K562 (cell line): ENCODE results near the gene HBQ1. TPM values are rescaled to one million over a fixed set of nuclear protein-coding genes. Genes with fewer than 3 reads are reported as not detected.

ENCODE experiments used
- ATAC-seq: fragments of 200-7000 bp; cut with Tn5 transposase; 3 replicates; pipeline ENCODE4 v1.9.1; 2020; ENCODE audit warnings: moderate library complexity
- BruUV-seq: library from RNA; stranded (reverse); fragments of 400-500 nt; replicated peaks from 2 replicates; lab custom pipeline; 2021; lab: Mats Ljungman, UMichigan
- CTCF ChIA-PET: fragments of 300-600 bp; formaldehyde crosslinking; extraction: SDS; loops from one replicate; lab custom pipeline; 2021; ENCODE audit warnings: low intra/inter-chr PET ratio; lab: Yijun Ruan, JAX
- POLR2A ChIA-PET: fragments of 300-600, 350-650 bp; sonication (Branson Sonifier 250); formaldehyde crosslinking; extraction: SDS; loops from one replicate; lab custom pipeline; 2021; ENCODE audit warnings: antibody characterized with exemption, inconsistent platforms; lab: Yijun Ruan, JAX
- DNase-seq, 4 experiments: peaks; one replicate each; pipeline versions ENCODE4 v3.0.0 to v3.0.0-alpha.2; 2011 to 2018; ENCODE audit warnings: low spot score in 3 of 4, mixed read lengths in 3 of 4; ENCODE audit errors: extremely low read depth in 1 of 4
- FAIRE-seq: peaks from 2 replicates; lab custom pipeline; 2011; peaks lifted over from hg19 to GRCh38; lab: Jason Lieb, UNC
- H2AFZ ChIP-seq: 2 replicates; pipeline ENCODE4 v1.6.0; 2011; ENCODE audit warnings: low read depth, low read length, control low read depth, inconsistent platforms
- H3K27ac ChIP-seq: fragments of 200-600 bp; 3 replicates; pipeline ENCODE4 v1.8.0; 2011; ENCODE audit warnings: low read depth, mild to moderate bottlenecking, control low read depth, inconsistent platforms, low read length, moderate library complexity, mixed read lengths; ENCODE audit errors: extremely low read depth
- H3K27me3 ChIP-seq, 2 experiments: fragments of 300-600 bp in 1 of 2; 2 replicates in 1 of 2; 3 replicates in 1 of 2; pipeline versions ENCODE4 v1.6.0 to v1.8.0; 2011; ENCODE audit warnings: inconsistent platforms in 2 of 2, low read length in 2 of 2, mild to moderate bottlenecking in 1 of 2, mixed read lengths in 1 of 2, moderate library complexity in 1 of 2; ENCODE audit not compliant: control insufficient read depth in 2 of 2, insufficient read depth in 2 of 2
- H3K36me3 ChIP-seq: fragments of 300-600 bp; 3 replicates; pipeline ENCODE4 v1.8.0; 2011; ENCODE audit warnings: mild to moderate bottlenecking, low read length, inconsistent platforms; ENCODE audit not compliant: control insufficient read depth, insufficient read depth
- H3K4me1 ChIP-seq, 2 experiments: fragments of 200-600 bp in 1 of 2; replicated peaks in 1 of 2; 2 replicates in 1 of 2; 3 replicates in 1 of 2; pipeline versions ENCODE4 v1.5.1 to v1.8.0; 2011; ENCODE audit warnings: inconsistent platforms in 2 of 2, low read length in 2 of 2, mild to moderate bottlenecking in 1 of 2, mixed read lengths in 1 of 2, moderate library complexity in 1 of 2; ENCODE audit not compliant: control insufficient read depth in 2 of 2, insufficient read depth in 2 of 2
- H3K4me2 ChIP-seq: 2 replicates; pipeline ENCODE4 v1.6.1; 2011; ENCODE audit warnings: low read length, control low read depth, inconsistent platforms, mixed read lengths; ENCODE audit not compliant: insufficient read depth
- H3K4me3 ChIP-seq: fragments of 200-600 bp; sonication (generic), shearing (Covaris generic); 2 replicates; pipeline ENCODE4 v1.5.1; 2016; ENCODE audit warnings: control low read depth, inconsistent platforms
- H3K79me2 ChIP-seq: fragments of 200-600 bp; 3 replicates; pipeline ENCODE4 v1.8.0; 2011; ENCODE audit warnings: low read length, inconsistent platforms; ENCODE audit not compliant: control insufficient read depth, insufficient read depth
- H3K9ac ChIP-seq, 2 experiments: 2 replicates each; pipeline versions ENCODE4 v1.6.0 to v1.6.1; 2011; ENCODE audit warnings: low read depth in 2 of 2, low read length in 2 of 2, control low read depth in 1 of 2, inconsistent platforms in 1 of 2, mild to moderate bottlenecking in 1 of 2, mixed read lengths in 1 of 2; ENCODE audit not compliant: insufficient read depth in 1 of 2
- H3K9me1 ChIP-seq: one replicate; pipeline ENCODE4 v1.6.0; 2011; ENCODE audit warnings: inconsistent platforms, mild to moderate bottlenecking, low read length, moderate library complexity; ENCODE audit not compliant: control insufficient read depth, insufficient read depth
- H3K9me3 ChIP-seq: replicated peaks from 2 replicates; pipeline ENCODE4 v1.5.1; 2011; ENCODE audit warnings: low read depth, low read length, inconsistent platforms; ENCODE audit not compliant: control insufficient read depth, insufficient read depth
- H4K20me1 ChIP-seq: replicated peaks from 2 replicates; pipeline ENCODE4 v1.6.1; 2011; ENCODE audit warnings: low read length, inconsistent platforms, mixed read lengths; ENCODE audit not compliant: control insufficient read depth, insufficient read depth
- NFIC ChIP-seq: fragments of 450-650 bp; IDR thresholded peaks from 2 replicates; pipeline ENCODE4 v1.6.1; 2017; ENCODE audit warnings: mild to moderate bottlenecking, inconsistent platforms
- ZBTB40 ChIP-seq, 2 experiments: fragments of 450-650 bp in 1 of 2; sonication (generic) in 1 of 2; formaldehyde crosslinking in 1 of 2; IDR thresholded peaks; 2 replicates each; pipeline versions ENCODE4 v1.7.1 to v1.9.0; 2016 to 2022; ENCODE audit warnings: inconsistent platforms in 1 of 2, mild to moderate bottlenecking in 1 of 2, missing genetic modification reagents in 1 of 2
- ZNF41 ChIP-seq: fragments of 250-450 bp; sonication (Bioruptor Pico); conservative IDR thresholded peaks from 2 replicates; pipeline ENCODE4 v1.4.0; 2020; ENCODE audit warnings: mild to moderate bottlenecking
- WGBS: fragments of 100-300 bp; shearing (Covaris generic); methylation state at CpG from one replicate; pipeline ENCODE4 v1.1.6; 2016; ENCODE audit warnings: low coverage, mixed read lengths; ENCODE audit not compliant: insufficient coverage; ENCODE audit errors: missing lambda C conversion rate; 5-methylcytosine and 5-hydroxymethylcytosine counted together
- in situ Hi-C: fragments of 300-500 bp; cut with MboI; formaldehyde crosslinking; loops from 4 replicates; pipeline ENCODE4 v1.15.0; 2018; ENCODE audit warnings: inconsistent platforms, mixed read lengths
- intact Hi-C: fragments of 100-400 bp; cut with micrococcal nuclease; formaldehyde crosslinking; loops from 2 replicates; pipeline ENCODE4 v1.14.2; 2022
- polyA plus RNA-seq, 8 experiments: library from polyadenylated mRNA; depleted of rRNA in 4 of 8; stranded (reverse) in 5 of 8; unstranded in 3 of 8; fragments of >200 nt; fragmentation: Nextera tagmentation in 2 of 8; fragmentation: Illumina TruSeq in 1 of 8; extraction: Ambion mirVana in 2 of 8; extraction: Trizol in 1 of 8; gene quantifications; 2 replicates each; pipeline versions ENCODE4 v1.2.1 to v1.2.3, GENCODE V29; 2011 to 2014; ENCODE audit warnings: inconsistent platforms in 1 of 8, missing spikeins in 1 of 8
- total RNA-seq, 7 experiments: library from RNA; depleted of rRNA in 6 of 7; stranded (reverse); fragments of >200 nt in 6 of 7; fragmentation: Illumina TruSeq in 2 of 7; extraction: Trizol in 2 of 7; gene quantifications; 2 replicates each; pipeline versions ENCODE4 v1.2.1 to v1.2.3, GENCODE V29; 2011 to 2021; ENCODE audit warnings: low replicate concordance in 1 of 7
- TF ChIP-seq, protein P1 (sequence below): fragments of 250-450 bp; sonication (Bioruptor Pico); IDR thresholded peaks from 2 replicates; pipeline ENCODE4 v1.9.0; 2021; ENCODE audit warnings: mild to moderate bottlenecking, inconsistent platforms
- TF ChIP-seq, protein P2 (sequence below): fragments of 450-650 bp; IDR thresholded peaks from 2 replicates; pipeline ENCODE4 v1.6.1; 2016; ENCODE audit warnings: missing biosample characterization, missing genetic modification characterization

Gene HBQ1
- total and polyA plus RNA-seq, 9 of the 15 experiments (the other 6 are each of a cell fraction or from before 2014, with no cell fraction given), result 2.3 to 190 (median 19.8) TPM

DNA sequence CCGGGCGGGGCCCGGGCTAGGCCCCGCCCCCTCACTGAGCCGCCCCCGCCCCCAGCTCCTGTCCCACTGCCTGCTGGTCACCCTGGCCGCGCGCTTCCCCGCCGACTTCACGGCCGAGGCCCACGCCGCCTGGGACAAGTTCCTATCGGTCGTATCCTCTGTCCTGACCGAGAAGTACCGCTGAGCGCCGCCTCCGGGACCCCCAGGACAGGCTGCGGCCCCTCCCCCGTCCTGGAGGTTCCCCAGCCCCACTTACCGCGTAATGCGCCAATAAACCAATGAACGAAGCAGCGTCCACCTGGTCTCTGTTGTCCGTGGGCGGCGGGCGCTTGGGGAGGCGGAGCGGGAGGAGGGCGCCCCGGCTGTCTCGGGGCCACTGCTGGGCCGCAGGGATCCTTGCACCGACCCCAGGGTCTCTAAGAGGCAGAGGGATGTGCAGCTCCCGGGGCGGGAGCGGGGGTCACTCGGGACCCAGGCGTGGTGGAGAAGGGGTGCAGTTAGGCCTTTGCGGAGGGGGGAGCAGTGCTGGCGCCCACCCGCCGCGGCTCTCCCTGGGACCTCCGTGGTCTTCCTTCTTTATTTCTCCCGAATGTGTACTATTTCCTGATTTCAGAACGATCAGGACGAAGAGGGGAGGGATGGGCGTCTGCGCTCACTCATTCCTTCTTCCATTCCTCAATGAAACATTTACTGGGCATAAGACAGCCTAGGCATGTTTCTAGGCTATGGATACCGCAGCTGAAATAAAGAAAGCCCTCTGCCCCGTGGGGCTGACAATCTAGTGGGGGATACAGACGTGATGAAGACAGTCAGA lies 25.8 kb upstream of the HBQ1 start:
- Histone ChIP-seq H3K4me3 (peak overlapping the region; percentile 55), H3K27ac (peak overlapping the region; percentile 77), H3K9me3 (0 out of 2 replicates have a peak, but pooled peaks cover 2% of the 10 kb centered on the region), H3K27me3 (no peaks in the 10 kb centered on the region), H3K36me3 (no peaks in the 10 kb centered on the region), H4K20me1 (no peaks in the 10 kb centered on the region), H3K9ac (peak overlapping the region; percentile 68 to 86), H2AFZ (peak overlapping the region; percentile 82), H3K4me1 (peaks cover 20% of the 10 kb centered on the region in 2 experiments; a peak in 4 of 5 replicates), H3K9me1 (no peaks in the 10 kb centered on the region), H3K79me2 (peaks cover 2% of the 10 kb centered on the region; the same call in 1 of the 3 replicates), H3K4me2 (peak overlapping the region; percentile 78)
- FAIRE-seq (peak; percentile 58), ATAC-seq (peak; percentile 75), DNase-seq (peak; percentile 64 to 75 (median 68))
- intact Hi-C loops, result no loop called here
- in situ Hi-C loops, result no loop called here
- BruUV-seq, result TSS peak; percentile 100
- 12% methylated on average over 37 of the region's 59 CpGs for WGBS
- ChIA-PET CTCF (no interaction called here), POLR2A (interaction anchor here (0.9 kb wide), 1 partner anchor 11 kb away, joined by 3 read pairs; no protein-coding TSS in a partner anchor)
- TF ChIP-seq NFIC, result peak; percentile 54
- 0 out of 2 replicates have a peak, but pooled peaks have one; percentile 35 for TF ChIP-seq ZBTB40 (IDR thresholded peaks at IDR 0.05)
- no peak for TF ChIP-seq ZBTB40 (CRISPR knock-in tag; IDR thresholded peaks at IDR 0.05)
- TF ChIP-seq, protein P1, sequence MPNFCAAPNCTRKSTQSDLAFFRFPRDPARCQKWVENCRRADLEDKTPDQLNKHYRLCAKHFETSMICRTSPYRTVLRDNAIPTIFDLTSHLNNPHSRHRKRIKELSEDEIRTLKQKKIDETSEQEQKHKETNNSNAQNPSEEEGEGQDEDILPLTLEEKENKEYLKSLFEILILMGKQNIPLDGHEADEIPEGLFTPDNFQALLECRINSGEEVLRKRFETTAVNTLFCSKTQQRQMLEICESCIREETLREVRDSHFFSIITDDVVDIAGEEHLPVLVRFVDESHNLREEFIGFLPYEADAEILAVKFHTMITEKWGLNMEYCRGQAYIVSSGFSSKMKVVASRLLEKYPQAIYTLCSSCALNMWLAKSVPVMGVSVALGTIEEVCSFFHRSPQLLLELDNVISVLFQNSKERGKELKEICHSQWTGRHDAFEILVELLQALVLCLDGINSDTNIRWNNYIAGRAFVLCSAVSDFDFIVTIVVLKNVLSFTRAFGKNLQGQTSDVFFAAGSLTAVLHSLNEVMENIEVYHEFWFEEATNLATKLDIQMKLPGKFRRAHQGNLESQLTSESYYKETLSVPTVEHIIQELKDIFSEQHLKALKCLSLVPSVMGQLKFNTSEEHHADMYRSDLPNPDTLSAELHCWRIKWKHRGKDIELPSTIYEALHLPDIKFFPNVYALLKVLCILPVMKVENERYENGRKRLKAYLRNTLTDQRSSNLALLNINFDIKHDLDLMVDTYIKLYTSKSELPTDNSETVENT (CRISPR knock-in tag), result peak; percentile 65; the same call in 1 of the 2 replicates
- 0 out of 2 replicates have a peak, but pooled peaks have one; percentile 47 for TF ChIP-seq ZNF41 (CRISPR knock-in tag)
- TF ChIP-seq, protein P2, sequence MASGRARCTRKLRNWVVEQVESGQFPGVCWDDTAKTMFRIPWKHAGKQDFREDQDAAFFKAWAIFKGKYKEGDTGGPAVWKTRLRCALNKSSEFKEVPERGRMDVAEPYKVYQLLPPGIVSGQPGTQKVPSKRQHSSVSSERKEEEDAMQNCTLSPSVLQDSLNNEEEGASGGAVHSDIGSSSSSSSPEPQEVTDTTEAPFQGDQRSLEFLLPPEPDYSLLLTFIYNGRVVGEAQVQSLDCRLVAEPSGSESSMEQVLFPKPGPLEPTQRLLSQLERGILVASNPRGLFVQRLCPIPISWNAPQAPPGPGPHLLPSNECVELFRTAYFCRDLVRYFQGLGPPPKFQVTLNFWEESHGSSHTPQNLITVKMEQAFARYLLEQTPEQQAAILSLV (tag), result no peak
